Dedifferentiated amniotic fluid mesenchymal stem cell (primary cell): ENCODE data around the gene TUBG2.
"Not testable (repeated sequence)": the region's sequence is repeated elsewhere in the genome, so short reads cannot be mapped to it uniquely, and the experiment has no call there.

Experiments used
- DNase-seq: peaks from one replicate; pipeline ENCODE4 v3.0.0-alpha.2; 2016; ENCODE audit errors: extremely low spot score

The TUBG2 gene

GRCh38 chr17:42659079-42659931 lies at the start of gene TUBG2:
TUBG2 (plus strand) TSS chr17:42659284; CDS start chr17:42659504, 220 bp downstream.
- DNase-seq = peak; percentile 76

GRCh38 chr17:42609814-42610801 lies 49.0 kb upstream of the TUBG2 start:
- DNase-seq = not testable (repeated sequence)

GRCh38 chr17:42612013-42612412 lies 47.1 kb upstream of the TUBG2 start:
- DNase-seq = no peak

- no peak for DNase-seq
Observed at GRCh38 chr17:42613699-42614295, 45.3 kb upstream of the TUBG2 start.

- DNase-seq = no peak
Observed at GRCh38 chr17:42617956-42618431, 41.1 kb upstream of the TUBG2 start.

DNA sequence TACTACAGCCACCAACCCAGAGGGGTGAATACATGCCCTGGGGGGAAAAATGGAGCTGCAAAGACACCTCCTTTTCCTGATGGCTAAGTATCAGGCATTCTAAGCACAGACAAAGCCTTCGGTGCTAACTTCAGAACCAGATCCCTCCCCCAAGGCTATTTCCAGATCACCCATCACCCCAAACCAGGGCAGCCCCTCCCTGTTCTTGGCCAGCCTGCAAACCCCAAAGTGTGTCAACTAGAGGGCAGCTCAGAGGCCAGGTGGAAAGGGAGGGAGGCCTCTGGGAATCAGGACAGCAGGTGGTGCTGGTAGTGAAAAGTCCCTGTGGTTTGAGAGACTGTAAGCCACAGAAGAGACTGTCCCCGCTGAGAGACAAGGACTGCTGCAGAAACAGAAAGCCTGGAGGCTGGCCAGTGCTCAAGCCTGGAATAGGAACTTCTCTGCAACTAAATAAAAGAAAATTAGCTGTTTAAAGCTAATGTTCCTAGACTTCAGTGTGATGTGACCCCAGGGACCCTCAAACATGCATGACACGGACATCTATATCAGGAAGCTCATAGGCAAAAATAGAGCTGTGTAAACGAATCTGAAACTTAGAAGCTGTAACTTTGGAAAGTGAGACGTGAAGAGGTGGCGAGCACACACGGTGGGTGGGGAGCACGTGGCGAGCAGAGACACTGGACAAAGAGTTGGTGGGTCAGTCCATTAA lies 40.5 kb upstream of the TUBG2 start:
- no peak for DNase-seq

- not testable (repeated sequence) for DNase-seq
Observed at GRCh38 chr17:42621987-42622386, 37.1 kb upstream of the TUBG2 start.

GRCh38 chr17:42623271-42623670 lies 35.8 kb upstream of the TUBG2 start:
- no peak for DNase-seq

DNA sequence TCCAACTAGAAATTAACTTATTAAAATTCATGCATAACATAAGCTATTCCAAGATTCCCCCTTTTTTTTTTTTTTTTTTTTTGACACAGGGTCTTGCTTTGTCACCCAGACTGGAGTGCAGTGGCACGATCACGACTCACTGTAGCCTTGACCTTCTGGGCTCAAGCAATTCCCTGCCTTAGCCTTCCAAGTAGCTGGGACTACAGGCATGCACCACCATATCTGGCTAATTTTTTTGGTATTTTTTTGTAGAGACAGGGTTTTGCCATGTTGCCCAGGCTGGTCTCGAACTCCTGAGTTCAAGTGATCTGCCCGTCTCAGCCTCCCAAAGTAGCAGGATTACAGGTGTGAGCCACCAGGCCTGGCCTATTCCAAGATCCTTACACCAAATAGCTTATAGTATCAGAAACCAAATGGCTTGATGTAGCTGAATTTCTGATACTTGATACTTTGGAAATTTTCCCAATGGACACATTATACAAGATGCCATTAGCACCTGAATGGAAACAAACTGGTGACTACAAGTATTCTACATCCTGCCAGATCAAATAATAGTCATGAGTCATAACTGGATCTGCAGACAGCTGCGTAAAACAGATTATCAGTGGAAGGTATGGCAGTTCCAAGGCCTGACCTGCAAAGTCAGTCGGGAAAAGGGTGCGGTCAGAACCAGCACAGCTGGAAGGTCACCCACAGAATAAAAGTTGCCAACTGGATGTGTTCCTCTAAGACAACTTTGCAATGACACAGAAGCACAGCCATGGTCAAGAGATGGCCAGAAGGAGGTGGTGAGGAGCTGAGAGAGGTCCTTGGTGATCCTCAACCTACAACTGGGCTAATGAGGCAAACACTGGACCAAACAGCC lies 35.1 kb upstream of the TUBG2 start:
- no peak for DNase-seq

- DNase-seq = not testable (repeated sequence)
Observed at GRCh38 chr17:42627032-42627764, 31.9 kb upstream of the TUBG2 start.

DNA sequence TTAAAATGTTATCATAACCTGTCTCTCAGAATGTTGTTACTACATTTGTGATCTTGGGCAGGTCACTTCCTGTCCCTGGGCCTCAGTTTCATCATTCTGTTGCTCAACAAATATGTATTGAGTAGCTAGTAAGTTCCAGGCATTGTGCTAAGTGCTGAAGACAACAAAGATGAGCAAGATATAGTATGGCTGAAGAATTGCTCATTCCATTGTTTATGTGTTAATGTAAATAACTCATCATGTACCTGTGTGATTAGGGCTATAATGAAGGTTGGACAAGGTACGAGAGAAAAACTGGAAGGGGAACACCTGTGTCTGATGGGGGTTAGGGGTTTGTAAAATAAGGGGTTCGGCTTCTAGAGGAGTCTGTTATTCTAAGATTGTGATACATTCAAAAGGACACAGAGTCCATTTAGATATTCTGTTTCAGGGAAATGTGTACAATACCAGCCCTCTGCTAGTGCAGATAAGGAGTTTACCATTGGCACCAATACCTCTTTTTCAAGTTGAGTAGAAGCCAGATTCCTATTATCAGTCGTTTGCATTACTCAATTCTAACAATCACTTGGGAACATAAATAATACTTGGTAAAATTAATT lies 29.6 kb upstream of the TUBG2 start:
- DNase-seq = no peak

DNA sequence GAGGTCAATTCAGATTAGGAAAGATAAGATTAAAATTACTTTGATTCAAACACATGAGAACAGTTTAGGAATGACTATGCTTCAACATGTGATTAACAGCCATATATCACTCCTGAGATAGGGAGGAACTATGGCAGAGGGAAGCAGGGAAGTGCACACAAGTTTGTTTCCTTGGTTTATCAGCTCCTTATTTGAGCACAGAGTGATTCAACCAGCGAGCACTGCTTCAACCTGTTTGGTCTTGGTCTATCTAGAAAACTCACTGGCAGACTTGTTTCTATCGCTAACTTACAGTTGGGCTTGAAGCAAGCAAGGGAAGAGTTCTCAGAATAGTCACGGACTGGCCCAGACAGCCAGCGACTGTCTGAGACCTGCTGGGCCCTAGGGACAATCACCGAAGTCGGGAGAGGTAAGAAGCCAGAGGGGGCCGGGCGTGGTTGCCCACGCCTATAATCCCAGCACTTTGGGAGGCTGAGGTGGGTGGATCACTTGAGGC lies 26.1 kb upstream of the TUBG2 start:
- DNase-seq = no peak

DNA sequence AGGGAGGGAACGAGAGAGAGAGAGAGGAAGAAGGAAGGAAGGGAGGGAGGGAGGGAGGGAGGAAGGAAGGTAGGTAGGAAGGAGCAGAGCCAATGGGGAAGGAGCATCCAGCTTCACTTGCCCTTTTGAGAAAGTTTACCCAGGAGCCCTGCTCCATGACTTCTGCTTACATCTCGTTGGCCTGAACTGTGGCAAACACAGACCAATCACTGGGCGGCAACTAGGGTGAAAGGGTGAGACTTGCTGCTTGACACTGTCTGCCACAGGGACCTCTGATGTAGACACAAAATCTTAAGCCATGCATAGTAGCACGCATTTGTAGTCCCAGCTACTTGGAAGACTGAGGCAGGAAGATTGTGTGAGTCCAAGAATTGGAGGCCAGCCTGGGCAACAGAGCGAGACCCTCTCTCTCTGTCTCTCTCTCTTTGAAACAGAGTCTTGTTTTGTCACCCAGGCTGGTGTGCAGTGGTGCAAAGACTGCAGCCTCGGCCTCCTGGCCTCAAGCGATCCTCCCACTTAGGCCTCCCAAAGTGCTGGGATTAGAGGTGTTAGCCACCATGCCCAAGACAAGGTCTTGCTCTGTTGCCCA lies 19.5 kb upstream of the TUBG2 start:
- no peak for DNase-seq

GRCh38 chr17:42640121-42640520 lies 19.0 kb upstream of the TUBG2 start:
- DNase-seq = no peak

DNA sequence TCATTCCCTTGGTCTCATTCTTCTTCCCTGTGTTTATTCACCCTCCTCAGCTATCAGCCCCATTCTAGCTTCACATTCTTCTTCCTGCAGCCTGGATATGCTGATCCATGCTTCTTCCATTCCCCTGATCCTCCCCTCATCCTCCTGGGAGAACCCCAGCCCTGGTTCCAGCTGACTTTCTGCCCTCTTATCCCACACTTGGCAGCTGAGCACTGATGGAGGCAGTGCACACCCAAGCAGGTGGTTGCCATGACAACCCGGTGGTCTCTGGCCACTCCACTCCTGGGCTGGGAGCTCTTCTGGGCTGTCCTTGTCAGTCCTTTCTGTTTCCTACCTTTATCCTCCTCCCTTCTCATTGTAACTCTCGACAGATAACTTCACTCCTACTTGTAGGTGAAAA lies 16.7 kb upstream of the TUBG2 start:
- no peak for DNase-seq

DNA sequence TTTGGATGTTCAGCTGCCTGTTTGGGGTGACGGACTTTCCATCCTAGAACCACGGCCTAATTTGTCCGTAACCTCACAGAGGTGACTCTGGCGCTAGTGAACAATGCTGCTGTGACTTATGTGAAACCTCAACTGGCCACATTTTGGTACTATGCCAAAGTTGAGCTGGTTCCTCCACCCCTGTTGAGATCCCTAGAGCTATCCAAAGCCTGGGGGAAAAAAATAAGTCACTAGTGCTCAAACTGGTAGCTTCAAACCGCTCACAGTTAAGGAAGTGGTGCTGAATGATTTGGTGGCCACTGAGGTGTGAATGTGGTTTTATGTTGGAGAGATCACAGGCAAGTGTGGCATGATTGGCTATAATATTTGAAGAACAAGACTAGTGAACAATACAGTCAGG lies 11.3 kb upstream of the TUBG2 start:
- no peak for DNase-seq

GRCh38 chr17:42651392-42651791 lies 7.7 kb upstream of the TUBG2 start:
- no peak for DNase-seq
